K562 (cell line): ENCODE results near the gene KCND3. TPM values are rescaled to one million over a fixed set of nuclear protein-coding genes. Genes with fewer than 3 reads are reported as not detected.

Experiments
- ARID2 ChIP-seq: fragments of 450-650 bp; IDR thresholded peaks from 2 replicates; pipeline ENCODE4 v1.6.1; 2017; ENCODE audit warnings: antibody characterized with exemption, mild to moderate bottlenecking
- CBX3 ChIP-seq, 2 experiments: IDR thresholded peaks; 1 replicate in 1 of 2; 2 replicates in 1 of 2; pipeline ENCODE4 v1.6.1; 2012; ENCODE audit warnings: inconsistent platforms in 2 of 2, low read length in 2 of 2, borderline replicate concordance in 1 of 2, control low read depth in 1 of 2
- CEBPG ChIP-seq, 3 experiments: fragments of 200-800 bp in 1 of 3; sonication (Bioruptor generic) in 1 of 3; sonication (generic) in 1 of 3; formaldehyde crosslinking in 1 of 3; IDR thresholded peaks in 2 of 3; conservative IDR thresholded peaks in 1 of 3; 2 replicates each; pipeline versions ENCODE4 v1.6.1 to v1.8.0; 2016 to 2022; ENCODE audit warnings: missing compliant biosample characterization in 2 of 3, missing genetic modification characterization in 2 of 3, mild to moderate bottlenecking in 1 of 3, missing genetic modification reagents in 1 of 3
- CHD1 ChIP-seq: fragments of 200-600 bp; sonication (generic); IDR thresholded peaks from one replicate; pipeline ENCODE4 v1.6.1; 2012; ENCODE audit warnings: mild to moderate bottlenecking, moderate library complexity, low read length, inconsistent platforms
- CHD2 ChIP-seq: IDR thresholded peaks from 2 replicates; pipeline ENCODE4 v1.6.1; 2011; ENCODE audit warnings: low read depth, low read length
- CREB5 ChIP-seq: fragments of 250-450 bp; sonication (Bioruptor Pico); IDR thresholded peaks from 2 replicates; pipeline ENCODE4 v1.5.0; 2020; ENCODE audit warnings: mild to moderate bottlenecking
- EP400 ChIP-seq: fragments of 450-650 bp; IDR thresholded peaks from 2 replicates; pipeline ENCODE4 v1.6.1; 2017; ENCODE audit warnings: antibody characterized with exemption, mild to moderate bottlenecking, moderate library complexity
- FOXK2 ChIP-seq, 2 experiments: fragments of 450-650 bp; IDR thresholded peaks in 1 of 2; conservative IDR thresholded peaks in 1 of 2; 2 replicates each; pipeline ENCODE4 v1.6.1; 2016; ENCODE audit warnings: low read depth in 2 of 2, mild to moderate bottlenecking in 1 of 2
- GTF2F1 ChIP-seq: IDR thresholded peaks from 2 replicates; pipeline ENCODE4 v1.6.1; 2011; ENCODE audit warnings: low read depth, low read length, improper control_type of control experiment
- MAFG ChIP-seq: fragments of 450-650 bp; conservative IDR thresholded peaks from 2 replicates; pipeline ENCODE4 v1.6.1; 2016; ENCODE audit warnings: missing genetic modification characterization, missing compliant biosample characterization
- NFATC3 ChIP-seq: fragments of 450-650 bp; IDR thresholded peaks from 2 replicates; pipeline ENCODE4 v1.6.1; 2017; ENCODE audit warnings: mild to moderate bottlenecking
- NR1H2 ChIP-seq: sonication (generic); formaldehyde crosslinking; IDR thresholded peaks from 2 replicates; pipeline ENCODE4 v1.4.0; 2020; ENCODE audit warnings: mild to moderate bottlenecking, missing genetic modification reagents
- PCBP2 ChIP-seq: fragments of 200-400 bp; formaldehyde crosslinking; IDR thresholded peaks from 2 replicates; pipeline ENCODE4 v1.6.1; 2018; ENCODE audit warnings: low read length, low read depth, mild to moderate bottlenecking, moderate library complexity; ENCODE audit not compliant: poor library complexity, severe bottlenecking
- PHF8 ChIP-seq: fragments of 200-600 bp; sonication (generic); IDR thresholded peaks from 2 replicates; pipeline ENCODE4 v1.6.1; 2012; ENCODE audit warnings: mixed run types, mild to moderate bottlenecking, inconsistent platforms, low read length, moderate library complexity, borderline replicate concordance
- RBBP5 ChIP-seq: fragments of 200-600 bp; sonication (generic); IDR thresholded peaks from 2 replicates; pipeline ENCODE4 v1.6.1; 2012; ENCODE audit warnings: borderline replicate concordance, mild to moderate bottlenecking, low read length, control low read depth, inconsistent platforms; ENCODE audit not compliant: insufficient read depth, poor library complexity, severe bottlenecking
- RBM25 ChIP-seq: fragments of 200-400 bp; formaldehyde crosslinking; IDR thresholded peaks from 2 replicates; pipeline ENCODE4 v1.6.1; 2018; ENCODE audit warnings: low read length, low read depth, moderate library complexity; ENCODE audit not compliant: severe bottlenecking
- SETDB1 ChIP-seq: IDR thresholded peaks from one replicate; pipeline ENCODE4 v1.6.1; 2012; ENCODE audit warnings: low read length, control low read depth, inconsistent platforms
- SMAD2 ChIP-seq: fragments of 150-350 bp; IDR thresholded peaks from 2 replicates; pipeline ENCODE4 v1.6.1; 2014; ENCODE audit warnings: low read depth, mild to moderate bottlenecking, low read length
- SNIP1 ChIP-seq: fragments of 450-650 bp; IDR thresholded peaks from 2 replicates; pipeline ENCODE4 v1.7.1; 2017; ENCODE audit warnings: low read depth, mild to moderate bottlenecking
- TAF15 ChIP-seq: fragments of 200-400 bp; formaldehyde crosslinking; IDR thresholded peaks from 2 replicates; pipeline ENCODE4 v1.6.1; 2017; ENCODE audit warnings: mild to moderate bottlenecking, low read depth, low read length, moderate library complexity
- TCFL5 ChIP-seq: fragments of 250-450 bp; sonication (Bioruptor Pico); conservative IDR thresholded peaks from 2 replicates; pipeline ENCODE4 v1.6.1; 2021; ENCODE audit warnings: mild to moderate bottlenecking, moderate library complexity, matching md5 sums
- TFAM ChIP-seq: fragments of 250-450 bp; sonication (Bioruptor Pico); conservative IDR thresholded peaks from 2 replicates; pipeline ENCODE4 v1.5.0; 2021; ENCODE audit warnings: mild to moderate bottlenecking, moderate library complexity
- TRIM24 ChIP-seq, 2 experiments: fragments of 450-650 bp; IDR thresholded peaks; 2 replicates each; pipeline ENCODE4 v1.6.1; 2016
- ZBTB43 ChIP-seq: sonication (generic); formaldehyde crosslinking; IDR thresholded peaks from 2 replicates; pipeline ENCODE4 v1.8.0; 2023; ENCODE audit warnings: mild to moderate bottlenecking, missing genetic modification reagents
- ZBTB8A ChIP-seq: fragments of 450-650 bp; IDR thresholded peaks from 2 replicates; pipeline ENCODE4 v1.6.1; 2018; ENCODE audit warnings: mild to moderate bottlenecking, moderate library complexity; ENCODE audit not compliant: partially characterized antibody
- ZNF12 ChIP-seq: sonication (generic); formaldehyde crosslinking; IDR thresholded peaks from 2 replicates; pipeline ENCODE4 v1.4.0; 2020; ENCODE audit warnings: mild to moderate bottlenecking, missing genetic modification reagents
- ZNF583 ChIP-seq: fragments of 250-450 bp; sonication (Bioruptor Pico); IDR thresholded peaks from 2 replicates; pipeline ENCODE4 v1.4.0; 2020
- polyA plus RNA-seq, 8 experiments: library from polyadenylated mRNA; depleted of rRNA in 4 of 8; stranded (reverse) in 5 of 8; unstranded in 3 of 8; fragments of >200 nt; fragmentation: Nextera tagmentation in 2 of 8; fragmentation: Illumina TruSeq in 1 of 8; extraction: Ambion mirVana in 2 of 8; extraction: Trizol in 1 of 8; gene quantifications; 2 replicates each; pipeline versions ENCODE4 v1.2.1 to v1.2.3, GENCODE V29; 2011 to 2014; ENCODE audit warnings: inconsistent platforms in 1 of 8, missing spikeins in 1 of 8
- total RNA-seq, 7 experiments: library from RNA; depleted of rRNA in 6 of 7; stranded (reverse); fragments of >200 nt in 6 of 7; fragmentation: Illumina TruSeq in 2 of 7; extraction: Trizol in 2 of 7; gene quantifications; 2 replicates each; pipeline versions ENCODE4 v1.2.1 to v1.2.3, GENCODE V29; 2011 to 2021; ENCODE audit warnings: low replicate concordance in 1 of 7

KCND3 gene
- total and polyA plus RNA-seq, 9 of the 15 experiments (the other 6 are each of a cell fraction or from before 2014, with no cell fraction given): not detected

GRCh38 chr1:111755331-111756123, 233.9 kb downstream of the KCND3 start, which contains the start of gene DDX20 (continued):
- TF ChIP-seq CREB5 (CRISPR knock-in tag) (no peak), ZBTB43 (CRISPR knock-in tag) (no peak), ARID2 (peak; percentile 48; the same call in 1 of the 2 replicates), TRIM24 (IDR thresholded peaks at IDR 0.05) (peak in 1 of 2 experiments; percentile 69; a peak in 2 of 4 replicates), CEBPG (CRISPR knock-in tag; IDR thresholded peaks at IDR 0.05) (peak; percentile 84), CEBPG (tag; conservative IDR thresholded peaks at IDR 0.05 in 1 of 2, IDR thresholded peaks at IDR 0.05 in 1 of 2) (peak; percentile 63 to 78), CBX3 (IDR thresholded peaks at IDR 0.05; ENCODE audit: borderline replicate concordance in 1 of 2, low read length in 2 of 2) (peak in 1 of 2 experiments; percentile 76; a peak in 1 of 3 replicates), FOXK2 (conservative IDR thresholded peaks at IDR 0.05 in 1 of 2, IDR thresholded peaks at IDR 0.05 in 1 of 2; ENCODE audit: low read depth in 2 of 2) (peak; percentile 28 to 65; a peak in 2 of 4 replicates), SETDB1 (no peak), EP400 (peak; percentile 95), SNIP1 (no peak), RBM25 (peak; percentile 6), SMAD2 (no peak), PHF8 (peak; percentile 94), CHD2 (peak; percentile 97), PCBP2 (no peak), TFAM (no peak), ZNF583 (CRISPR knock-in tag) (no peak), NFATC3 (0 out of 2 replicates have a peak, but pooled peaks have one; percentile 15), TCFL5 (CRISPR knock-in tag) (no peak), TAF15 (no peak), CHD1 (peak; percentile 64), ZBTB8A (no peak), ZNF12 (peak; percentile 63; the same call in 1 of the 2 replicates), NR1H2 (CRISPR knock-in tag) (no peak), GTF2F1 (0 out of 2 replicates have a peak, but pooled peaks have one; percentile 63), RBBP5 (peak; percentile 97), MAFG (tag) (no peak)
